Upper lobe of left lung (tissue), 4 donors: Measurements from ENCODE around the gene SNAI1.

Source experiments
- CTCF ChIP-seq, 6 experiments: fragments of 450-650 bp in 4 of 6; fragments of 200-600 bp in 2 of 6; sonication (generic) in 2 of 6; IDR thresholded peaks; one replicate each; pipeline ENCODE4 v1.5.1; 2016 to 2019; ENCODE audit warnings: antibody characterized with exemption in 6 of 6
- POLR2AphosphoS5 ChIP-seq, 2 donors: sonication (generic); formaldehyde crosslinking; IDR thresholded peaks; one replicate each; pipeline ENCODE4 v1.5.1; 2017; ENCODE audit warnings: antibody characterized with exemption in 2 of 2

GRCh38 chr20:49945306-49945700, 37.5 kb upstream of the SNAI1 start:
- no peak for TF ChIP-seq CTCF (IDR thresholded peaks at IDR 0.05)
- no peak for TF ChIP-seq POLR2AphosphoS5 (IDR thresholded peaks at IDR 0.05)
